ENCODE data around the gene NDUFS5.
"Not testable (repeated sequence)": the region's sequence is repeated elsewhere in the genome, so short reads cannot be mapped to it uniquely, and the experiment has no call there.

Gene NDUFS5

GRCh38 chr1:39016604-39017171 lies 9.5 kb upstream of the NDUFS5 start:
- DNase-seq (ENCODE audit: low spot score): no peak

DNA sequence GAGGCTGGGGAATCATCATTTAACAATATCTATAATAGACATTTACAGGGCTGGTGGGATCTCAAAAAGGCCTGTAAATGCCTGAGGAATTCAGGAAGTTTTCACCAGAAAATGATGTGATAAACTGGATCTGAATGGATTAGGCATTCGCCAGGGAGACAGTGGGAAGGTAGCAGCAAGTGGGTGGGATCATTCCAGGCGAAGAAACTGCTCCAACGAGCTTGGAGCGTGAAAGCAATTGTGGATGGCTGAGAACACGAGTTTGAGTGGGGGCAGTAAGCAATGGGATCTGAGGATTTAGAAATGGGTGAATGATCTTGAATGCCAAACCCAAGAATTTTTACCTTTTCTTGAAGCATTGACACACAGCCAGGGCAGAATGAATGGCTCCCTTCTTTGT lies 8.9 kb upstream of the NDUFS5 start:
- no peak for DNase-seq (ENCODE audit: low spot score)

GRCh38 chr1:39020494-39020893 lies 5.7 kb upstream of the NDUFS5 start:
- not testable (repeated sequence) for DNase-seq (ENCODE audit: low spot score)

- DNase-seq (ENCODE audit: low spot score): no peak
These were observed 4.7 kb upstream of the NDUFS5 start for GRCh38 chr1:39021426-39021825.

- DNase-seq (ENCODE audit: low spot score): no peak
These were observed 3.0 kb upstream of the NDUFS5 start for GRCh38 chr1:39023140-39023539.

GRCh38 chr1:39026866-39027507 lies 837 bp downstream of the NDUFS5 start:
- no peak for DNase-seq (ENCODE audit: low spot score)

DNA sequence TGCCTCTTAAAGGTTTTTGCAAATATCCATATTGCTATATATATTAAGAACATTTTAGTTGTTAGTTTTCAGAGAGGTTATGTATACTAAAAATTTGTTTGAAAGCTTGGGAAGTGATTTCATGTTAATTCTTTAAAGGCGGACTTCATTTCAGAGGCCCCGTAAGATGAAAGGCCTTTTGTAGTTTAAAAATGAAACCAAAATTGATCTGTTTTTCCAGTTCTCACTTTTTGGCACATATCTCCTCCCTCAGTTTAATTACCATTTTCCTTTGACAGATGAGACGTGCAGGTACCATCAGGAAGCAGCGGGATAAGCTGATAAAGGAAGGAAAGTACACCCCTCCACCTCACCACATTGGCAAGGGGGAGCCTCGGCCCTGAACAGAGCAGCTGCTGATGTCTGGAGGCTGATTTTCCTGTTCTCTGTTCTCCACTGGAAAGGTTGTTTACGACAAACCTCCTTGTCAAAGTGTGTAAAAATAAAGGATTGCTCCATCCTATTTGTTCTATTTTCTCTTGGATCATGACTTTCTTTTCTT lies 8.0 kb downstream of the NDUFS5 start:
- DNase-seq (ENCODE audit: low spot score): no peak

DNA sequence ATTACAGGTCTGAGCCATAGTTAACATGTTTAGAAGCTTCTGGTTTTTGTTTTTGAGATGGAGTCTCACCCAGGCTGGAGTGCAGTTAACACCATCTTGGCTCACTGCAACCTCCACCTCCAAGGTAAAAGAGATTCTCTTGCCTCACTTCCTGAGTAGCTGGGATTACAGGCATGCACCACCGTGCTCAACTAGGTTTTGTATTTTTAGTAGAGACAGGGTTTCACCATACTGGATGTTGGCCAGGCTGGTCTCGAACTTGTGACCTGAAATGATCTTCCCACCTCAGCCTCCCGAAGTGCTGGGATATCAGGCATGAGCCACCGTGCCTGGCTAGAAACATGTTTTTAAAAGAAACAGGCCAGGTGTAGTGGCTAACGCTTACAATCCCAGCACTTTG lies 10.5 kb downstream of the NDUFS5 start:
- no peak for DNase-seq (ENCODE audit: low spot score)

DNA sequence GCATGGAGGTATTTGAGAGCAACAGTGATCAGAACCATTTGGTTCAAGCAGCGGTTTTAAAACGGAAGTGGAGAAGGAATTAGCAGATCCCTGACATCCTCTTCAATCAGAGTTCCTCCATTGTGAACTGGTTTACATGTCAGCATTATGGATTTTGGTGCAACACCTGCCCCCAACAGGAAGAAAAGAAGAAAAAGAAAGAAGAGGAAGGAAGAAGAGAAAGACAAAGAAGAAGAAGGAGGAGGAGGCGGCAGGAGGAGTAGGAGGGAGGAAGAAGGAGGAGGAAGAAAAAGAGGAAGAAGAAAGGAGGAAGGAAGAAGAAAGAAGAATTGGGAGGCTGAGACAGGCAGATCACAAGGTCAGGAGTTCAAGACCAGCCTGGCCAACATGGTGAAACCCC lies 17.4 kb downstream of the NDUFS5 start:
- DNase-seq (ENCODE audit: low spot score): no peak

DNA sequence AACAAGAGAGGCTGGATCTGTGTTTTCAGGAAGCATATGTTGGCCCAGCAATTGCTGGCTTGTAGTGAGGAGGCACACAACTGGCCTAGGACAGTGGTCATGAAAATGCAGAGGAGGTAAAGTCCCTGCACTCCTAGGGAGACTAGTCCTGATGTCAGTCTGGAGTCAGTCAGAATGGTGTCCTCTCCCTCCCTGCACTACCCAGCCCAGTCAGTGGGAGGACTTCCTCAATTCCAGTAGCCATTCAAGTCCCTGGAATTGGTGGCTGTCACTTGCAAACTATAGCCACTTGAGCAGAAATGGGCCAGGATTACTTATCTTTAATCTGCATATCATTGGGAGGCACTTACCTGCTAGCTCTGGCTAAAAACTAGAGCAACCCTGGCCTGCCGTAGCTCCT lies 18.6 kb downstream of the NDUFS5 start:
- no peak for DNase-seq (ENCODE audit: low spot score)

DNA sequence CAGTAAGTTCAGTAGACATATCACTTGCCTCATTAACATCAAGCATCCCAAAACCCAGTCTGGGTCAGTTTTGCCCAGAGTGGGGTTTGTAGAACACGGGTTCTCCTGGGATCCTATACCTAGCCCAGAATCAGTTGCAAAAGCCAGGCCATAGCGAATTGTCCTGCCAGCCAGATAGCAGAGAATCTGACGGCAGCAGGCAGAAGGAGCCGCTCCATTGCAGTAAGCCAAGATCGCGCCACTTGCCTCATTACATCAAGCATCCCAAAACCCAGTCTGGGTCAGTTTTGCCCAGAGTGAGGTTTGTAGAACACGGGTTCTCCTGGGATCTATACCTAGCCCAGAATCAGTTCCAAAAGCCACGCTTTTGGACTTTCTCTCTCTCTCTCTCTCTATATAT lies 19.1 kb downstream of the NDUFS5 start:
- DNase-seq (ENCODE audit: low spot score): no peak

DNA sequence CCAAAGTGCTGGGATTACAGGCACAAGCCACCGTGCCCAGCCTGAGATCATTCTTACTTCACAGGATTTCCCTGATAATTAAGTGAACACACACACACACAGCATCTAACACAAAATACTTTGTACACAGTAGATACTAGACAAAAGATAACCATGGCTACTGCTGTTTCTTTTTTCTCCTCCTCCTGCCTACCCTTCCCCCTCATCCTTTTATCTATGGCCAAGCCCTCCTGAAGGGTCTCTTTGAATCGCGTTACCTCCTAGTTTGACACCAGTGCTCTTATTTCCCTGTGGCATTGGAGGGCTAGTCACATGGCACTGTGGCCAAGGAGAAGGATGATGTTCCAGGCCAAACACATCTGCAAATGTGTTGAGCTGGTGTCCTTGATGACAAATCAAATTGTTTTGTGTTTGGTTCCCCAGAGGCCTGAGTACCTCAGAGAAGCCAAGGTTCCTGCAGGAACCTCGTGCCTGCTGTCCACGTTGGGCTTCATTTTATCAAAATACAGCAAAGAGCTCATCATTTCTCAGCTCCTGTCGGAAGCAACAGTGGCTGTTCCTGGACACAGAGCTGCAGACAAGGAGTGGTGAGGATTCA lies 20.6 kb downstream of the NDUFS5 start:
- DNase-seq (ENCODE audit: low spot score): no peak

DNA sequence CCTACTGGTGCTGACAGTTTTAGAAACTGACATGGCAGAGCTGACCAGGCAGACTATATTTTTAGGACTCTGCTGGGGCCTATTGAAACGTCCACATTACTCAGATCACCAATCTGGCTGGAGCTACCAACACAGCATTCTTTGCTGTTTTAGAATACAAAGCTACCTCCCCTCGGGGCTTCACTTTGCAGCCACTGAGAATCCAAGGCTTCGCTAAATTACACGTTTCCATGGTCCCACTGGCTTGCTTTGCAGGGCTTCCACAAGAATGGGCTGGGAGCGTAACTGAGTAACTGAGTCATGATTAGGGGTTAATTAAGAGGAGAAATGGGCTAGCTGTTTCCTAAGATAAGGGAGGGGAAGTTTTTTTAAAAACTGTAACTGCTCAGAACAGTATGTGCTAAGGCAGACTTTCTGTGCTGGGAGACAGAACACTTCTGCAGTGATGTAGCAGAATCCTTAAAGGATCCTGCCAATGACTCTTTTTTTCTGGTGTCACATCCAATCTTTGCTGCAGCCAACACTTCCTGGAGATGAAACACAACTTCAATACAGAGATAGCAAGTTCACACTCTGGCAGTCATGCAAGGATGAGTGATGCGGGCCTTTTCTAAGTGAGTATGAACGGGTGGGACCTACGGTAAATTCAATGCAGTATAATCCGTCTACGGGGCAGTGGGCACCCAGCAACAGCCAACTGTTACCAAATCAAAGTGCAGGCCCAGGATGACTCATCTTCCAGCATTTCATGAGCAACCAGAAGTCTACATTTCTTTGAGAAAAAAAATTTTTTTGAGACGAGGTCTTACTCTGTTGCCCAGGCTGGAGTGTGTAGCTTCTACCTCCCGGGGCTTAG lies 21.5 kb downstream of the NDUFS5 start:
- DNase-seq (ENCODE audit: low spot score): peak; percentile 87

GRCh38 chr1:39048745-39049370 lies 22.7 kb downstream of the NDUFS5 start:
- DNase-seq (ENCODE audit: low spot score): no peak

DNA sequence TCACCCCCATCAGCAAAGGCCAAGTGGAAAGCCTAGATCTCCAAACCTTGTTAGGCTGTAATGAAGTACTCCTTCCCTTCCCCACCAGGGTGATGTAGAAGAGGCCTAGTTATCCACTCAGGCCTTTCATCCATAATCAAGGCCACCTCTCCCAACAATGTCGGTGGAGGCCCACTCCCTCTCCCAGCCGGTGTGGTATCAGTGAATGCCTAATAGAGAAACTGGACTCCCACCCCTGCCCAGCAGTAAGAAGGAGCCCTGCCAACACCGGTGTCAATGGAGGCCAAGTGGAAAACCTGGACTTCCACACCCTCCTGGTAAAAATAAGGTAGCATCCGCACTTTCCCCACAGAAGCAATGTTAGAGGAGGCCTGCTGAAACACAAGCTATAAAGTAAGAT lies 23.9 kb downstream of the NDUFS5 start:
- DNase-seq (ENCODE audit: low spot score): no peak

GRCh38 chr1:39051193-39051850 lies 25.2 kb downstream of the NDUFS5 start:
- not testable (repeated sequence) for DNase-seq (ENCODE audit: low spot score)

GRCh38 chr1:39051956-39052355 lies 25.8 kb downstream of the NDUFS5 start:
- DNase-seq (ENCODE audit: low spot score): no peak

- DNase-seq (ENCODE audit: low spot score): not testable (repeated sequence)
These were observed 29.1 kb downstream of the NDUFS5 start for GRCh38 chr1:39055213-39055710.

DNA sequence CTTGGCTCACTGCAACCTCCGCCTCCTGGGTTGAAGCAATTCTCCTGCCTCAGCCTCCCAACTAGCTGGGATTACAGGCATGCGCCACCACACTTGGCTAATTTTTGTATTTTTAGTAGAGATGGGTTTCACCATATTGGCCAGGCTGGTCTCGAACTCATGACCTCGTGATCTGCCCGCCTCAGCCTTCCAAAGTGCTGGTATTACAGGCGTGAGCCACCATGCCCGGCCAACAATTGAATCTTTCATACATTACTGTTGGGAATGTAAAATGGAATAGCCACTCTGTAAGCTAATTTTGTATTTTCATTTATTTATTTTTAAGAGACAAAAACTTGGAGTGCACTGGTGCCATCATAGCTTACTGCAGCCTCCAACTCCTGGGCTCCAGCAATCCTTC lies 35.4 kb downstream of the NDUFS5 start:
- DNase-seq (ENCODE audit: low spot score): not testable (repeated sequence)

DNA sequence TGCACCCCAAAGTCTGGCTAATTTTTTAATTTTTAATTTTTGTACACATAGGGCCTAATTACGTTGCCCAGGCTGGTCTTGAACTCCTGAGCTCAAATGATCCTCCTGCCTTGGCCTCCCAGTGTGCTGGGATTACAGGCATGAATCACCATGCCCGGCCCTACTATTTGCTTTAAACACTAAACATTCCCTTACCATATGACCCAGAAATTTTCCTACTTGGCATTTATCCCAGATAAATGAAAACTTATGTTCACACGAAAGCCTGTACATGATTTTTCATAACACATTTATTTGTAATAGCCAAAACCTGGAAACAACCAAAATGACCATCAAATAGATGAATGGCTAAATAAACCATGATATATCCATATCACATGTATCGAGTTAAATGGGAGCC lies 35.8 kb downstream of the NDUFS5 start:
- DNase-seq (ENCODE audit: low spot score): no peak

- no peak for DNase-seq (ENCODE audit: low spot score)
These were observed 37.0 kb downstream of the NDUFS5 start for GRCh38 chr1:39063191-39063590.
